ENCODE results near the gene REM1.
"Not testable (repeated sequence)": the region's sequence is repeated elsewhere in the genome, so short reads cannot be mapped to it uniquely, and the experiment has no call there.

The REM1 gene

GRCh38 chr20:31474758-31475427 is at the start of gene REM1, which contains the start of gene DEFB124:
TSS of gene REM1 (plus strand) at chr20:31475288. CDS start at chr20:31476446, 1,158 bp downstream.
TSS of gene DEFB124 (minus strand) at chr20:31475127. CDS start at chr20:31473013, 2,114 bp downstream.
- DNase-seq, result no peak

- DNase-seq, result no peak
Observed at GRCh38 chr20:31425797-31426196, 49.3 kb upstream of the REM1 start.

GRCh38 chr20:31426891-31427551 is 48.1 kb upstream of the REM1 start:
- DNase-seq, result not testable (repeated sequence)

GRCh38 chr20:31427576-31427975 is 47.5 kb upstream of the REM1 start:
- DNase-seq, result not testable (repeated sequence)

- DNase-seq, result no peak
Observed at GRCh38 chr20:31430568-31431115, 44.4 kb upstream of the REM1 start.

GRCh38 chr20:31440012-31440659 is 35.0 kb upstream of the REM1 start, which contains the start of gene DEFB123:
TSS of gene DEFB123 (plus strand) at chr20:31440632. CDS start at chr20:31440699, 67 bp downstream.
- no peak for DNase-seq

- DNase-seq, result no peak
Observed at GRCh38 chr20:31446084-31446819, 28.8 kb upstream of the REM1 start.

GRCh38 chr20:31449511-31450414 is 25.3 kb upstream of the REM1 start:
- no peak for DNase-seq

GRCh38 chr20:31452575-31452974 is 22.5 kb upstream of the REM1 start:
- no peak for DNase-seq

GRCh38 chr20:31454361-31454760 is 20.7 kb upstream of the REM1 start:
- no peak for DNase-seq

- not testable (repeated sequence) for DNase-seq
Observed at GRCh38 chr20:31470946-31471345, 4.1 kb upstream of the REM1 start.

- no peak for DNase-seq
Observed at GRCh38 chr20:31472395-31473330, 2.4 kb upstream of the REM1 start.

GRCh38 chr20:31473331-31474096 is 1.6 kb upstream of the REM1 start:
- no peak for DNase-seq

GRCh38 chr20:31474097-31474436 is 1.0 kb upstream of the REM1 start:
- no peak for DNase-seq

GRCh38 chr20:31475472-31476293 is 595 bp downstream of the REM1 start:
- no peak for DNase-seq

- DNase-seq, result no peak
Observed at GRCh38 chr20:31476294-31476585, 1.2 kb downstream of the REM1 start.

GRCh38 chr20:31476643-31477215 is 1.6 kb downstream of the REM1 start:
- no peak for DNase-seq

GRCh38 chr20:31484001-31484400 is 8.9 kb downstream of the REM1 start:
- no peak for DNase-seq

Data from NCI-H1417 treated with DMSO at 0.1 percent for 48 hours (cell line).